Esophagus squamous epithelium (tissue), 4 donors: ENCODE results near the gene SGSM1.

ENCODE experiments used
- POLR2A ChIP-seq, 4 donors: fragments of 450-650 bp; IDR thresholded peaks; one replicate each; pipeline ENCODE4 v1.6.1; 2017; ENCODE audit warnings: antibody characterized with exemption in 4 of 4, mild to moderate bottlenecking in 4 of 4, moderate library complexity in 3 of 4
- TF ChIP-seq, protein P1 (sequence below), 6 experiments: fragments of 450-650 bp in 4 of 6; fragments of 200-600 bp in 2 of 6; sonication (generic) in 2 of 6; IDR thresholded peaks; one replicate each; pipeline ENCODE4 v1.5.1; 2016 to 2019; ENCODE audit warnings: antibody characterized with exemption in 6 of 6, mild to moderate bottlenecking in 4 of 6, moderate library complexity in 4 of 6

GRCh38 chr22:24968066-24968561 is 162.1 kb downstream of the SGSM1 start:
- TF ChIP-seq, protein P1, sequence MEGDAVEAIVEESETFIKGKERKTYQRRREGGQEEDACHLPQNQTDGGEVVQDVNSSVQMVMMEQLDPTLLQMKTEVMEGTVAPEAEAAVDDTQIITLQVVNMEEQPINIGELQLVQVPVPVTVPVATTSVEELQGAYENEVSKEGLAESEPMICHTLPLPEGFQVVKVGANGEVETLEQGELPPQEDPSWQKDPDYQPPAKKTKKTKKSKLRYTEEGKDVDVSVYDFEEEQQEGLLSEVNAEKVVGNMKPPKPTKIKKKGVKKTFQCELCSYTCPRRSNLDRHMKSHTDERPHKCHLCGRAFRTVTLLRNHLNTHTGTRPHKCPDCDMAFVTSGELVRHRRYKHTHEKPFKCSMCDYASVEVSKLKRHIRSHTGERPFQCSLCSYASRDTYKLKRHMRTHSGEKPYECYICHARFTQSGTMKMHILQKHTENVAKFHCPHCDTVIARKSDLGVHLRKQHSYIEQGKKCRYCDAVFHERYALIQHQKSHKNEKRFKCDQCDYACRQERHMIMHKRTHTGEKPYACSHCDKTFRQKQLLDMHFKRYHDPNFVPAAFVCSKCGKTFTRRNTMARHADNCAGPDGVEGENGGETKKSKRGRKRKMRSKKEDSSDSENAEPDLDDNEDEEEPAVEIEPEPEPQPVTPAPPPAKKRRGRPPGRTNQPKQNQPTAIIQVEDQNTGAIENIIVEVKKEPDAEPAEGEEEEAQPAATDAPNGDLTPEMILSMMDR (IDR thresholded peaks at IDR 0.05), result no peak
- TF ChIP-seq POLR2A (IDR thresholded peaks at IDR 0.05), result no peak
